HL-60/S4 (cell line): ENCODE data around the gene PLPP7.

Experiments used
- in situ Hi-C: fragments of 300-500 bp; cut with MboI; formaldehyde crosslinking; loops from 2 replicates; pipeline ENCODE4 v1.14.3; 2022; ENCODE audit warnings: low sequenced_read_pairs

PLPP7 gene

GRCh38 chr9:131302244-131303075 is 12.9 kb downstream of the PLPP7 start:
- in situ Hi-C loops, result no loop called here

DNA sequence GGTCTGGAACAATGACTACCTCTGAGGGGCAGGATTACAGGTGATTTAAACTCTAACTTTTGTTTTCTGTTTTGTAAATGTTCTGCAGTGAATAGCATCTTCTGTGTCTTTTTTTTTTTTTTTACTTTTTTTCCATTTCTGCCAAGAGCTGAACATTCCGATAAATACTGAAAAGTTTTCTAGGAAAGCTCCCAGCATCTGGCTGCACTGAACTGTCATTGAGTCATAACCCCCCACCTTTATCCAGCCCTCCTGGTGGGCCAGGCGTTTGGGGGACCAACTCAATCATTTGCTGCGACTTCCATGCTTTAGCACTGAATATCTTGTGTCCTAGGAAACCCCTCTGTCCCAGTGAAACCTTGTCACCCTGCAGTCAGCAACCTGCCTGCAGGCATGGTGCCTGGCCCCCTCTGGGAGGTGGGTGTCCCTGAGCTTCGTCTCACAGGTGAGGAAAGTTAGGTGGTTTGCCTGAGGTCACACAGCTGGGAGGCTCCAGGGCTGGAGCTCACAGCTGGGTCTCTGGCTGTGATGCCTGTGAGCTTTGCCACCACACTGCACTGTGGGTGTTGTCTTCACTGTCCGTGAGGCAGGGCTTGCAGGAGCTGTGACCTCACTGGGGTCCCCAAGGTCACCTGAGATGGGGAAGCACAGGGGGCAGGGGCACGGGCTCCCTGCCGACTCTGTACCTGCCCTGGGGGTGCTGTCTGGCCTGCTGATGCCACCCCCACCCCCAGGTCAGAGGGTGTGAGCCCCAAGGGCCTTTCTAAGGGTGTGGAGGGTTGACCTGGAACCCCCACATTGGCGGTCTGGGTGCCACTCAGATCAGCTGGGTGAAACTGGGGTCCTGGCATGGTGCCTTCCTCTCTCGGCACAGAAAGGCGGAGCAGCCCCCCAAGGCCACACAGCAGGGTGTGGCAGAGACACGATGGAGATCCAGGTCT is 14.1 kb downstream of the PLPP7 start:
- in situ Hi-C loops, result no loop called here

DNA sequence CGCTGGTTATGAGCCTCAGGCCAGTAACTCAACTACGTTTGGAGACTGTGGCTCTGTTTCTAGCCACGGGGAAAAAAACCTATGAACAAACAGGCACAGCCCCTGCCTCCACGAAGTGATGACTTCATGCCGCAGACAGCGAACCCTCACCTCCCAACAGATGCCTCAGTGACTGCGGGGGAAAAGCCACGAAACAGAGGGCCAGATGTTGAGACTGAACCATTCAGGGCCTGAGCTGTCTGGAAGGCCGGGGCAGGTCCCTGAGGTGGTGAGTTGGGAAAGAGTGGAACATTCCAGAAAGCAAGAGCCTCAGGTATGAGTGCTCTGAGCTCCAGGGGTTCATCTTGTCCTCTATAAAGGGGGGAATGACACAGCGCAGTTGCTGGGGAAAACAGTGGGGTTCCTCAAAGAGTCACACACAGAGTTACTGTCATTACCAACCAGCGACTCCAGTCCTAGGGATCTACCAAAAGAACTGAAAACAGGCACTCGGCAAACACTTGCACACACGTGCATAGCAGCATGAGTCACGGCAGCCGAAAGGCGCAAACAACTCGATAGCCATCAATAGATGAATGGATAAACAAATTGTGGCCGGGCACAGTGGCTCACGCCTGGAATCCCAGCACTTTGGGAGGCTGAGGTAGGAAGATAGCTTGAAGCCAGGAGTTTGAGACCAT is 15.3 kb downstream of the PLPP7 start:
- in situ Hi-C loops, result no loop called here

- in situ Hi-C loops, result no loop called here
Measured at GRCh38 chr9:131306397-131307004, 17.0 kb downstream of the PLPP7 start.

- in situ Hi-C loops, result no loop called here
Measured at GRCh38 chr9:131307974-131308373, 18.5 kb downstream of the PLPP7 start.

- in situ Hi-C loops, result no loop called here
Measured at GRCh38 chr9:131308452-131308851, 18.9 kb downstream of the PLPP7 start.

- in situ Hi-C loops, result no loop called here
Measured at GRCh38 chr9:131308906-131309529, 19.5 kb downstream of the PLPP7 start.

DNA sequence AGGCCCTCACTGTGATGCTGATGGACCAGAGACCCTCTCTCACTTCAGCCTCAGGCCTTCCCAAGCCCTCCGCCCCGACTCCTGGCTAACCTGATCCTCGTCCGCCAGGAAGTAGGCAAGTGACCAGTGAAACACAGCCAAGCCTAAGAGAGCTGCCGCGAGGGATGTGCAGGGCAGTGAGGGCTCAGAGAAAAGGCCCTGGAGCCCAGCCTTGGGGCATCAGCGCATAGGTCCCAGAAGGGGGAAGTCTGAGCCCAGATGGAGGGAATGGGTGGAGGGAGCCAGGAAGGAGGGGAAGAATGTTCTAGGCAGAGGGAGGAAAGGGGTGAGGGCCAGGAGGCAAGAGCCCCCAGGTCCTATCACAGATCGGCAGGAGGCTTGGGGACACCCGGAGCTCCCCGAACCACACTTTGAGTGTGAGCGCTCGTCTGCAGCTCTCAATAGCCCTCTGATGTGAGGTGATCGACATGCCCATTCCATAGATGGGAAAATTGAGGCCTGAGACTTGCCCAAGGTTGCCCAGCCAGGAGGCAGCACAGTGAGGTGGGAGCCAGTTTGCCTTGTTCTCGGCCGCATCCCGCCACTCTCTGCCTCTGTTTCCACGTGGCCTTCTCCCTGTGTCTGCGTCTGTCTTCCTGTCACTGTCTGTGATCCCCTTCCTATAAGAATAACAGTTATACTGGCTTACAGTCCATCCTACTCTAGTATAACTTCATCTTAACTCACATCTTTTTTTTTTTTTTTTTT is 20.2 kb downstream of the PLPP7 start:
- in situ Hi-C loops, result no loop called here

- in situ Hi-C loops, result no loop called here
Measured at GRCh38 chr9:131310833-131311554, 21.5 kb downstream of the PLPP7 start.

DNA sequence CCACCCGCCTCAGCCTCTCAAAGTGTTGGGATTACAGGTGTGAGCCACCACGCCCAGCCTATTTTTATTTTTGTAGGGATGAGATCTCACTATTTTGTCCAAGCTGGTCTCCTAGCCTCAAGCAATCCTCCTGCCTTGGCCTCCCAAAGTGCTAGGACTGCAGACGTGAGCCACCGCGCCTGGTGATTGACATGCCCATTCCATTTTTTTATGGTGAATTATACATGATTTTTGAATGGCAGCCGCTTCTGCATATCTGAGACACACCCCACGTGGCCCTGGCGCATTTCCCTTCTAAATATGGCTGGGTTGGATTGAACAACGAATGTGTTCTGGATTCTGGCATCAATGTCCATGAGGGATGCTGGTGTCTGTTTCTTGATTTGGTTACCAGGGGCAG is 22.7 kb downstream of the PLPP7 start:
- in situ Hi-C loops, result no loop called here

DNA sequence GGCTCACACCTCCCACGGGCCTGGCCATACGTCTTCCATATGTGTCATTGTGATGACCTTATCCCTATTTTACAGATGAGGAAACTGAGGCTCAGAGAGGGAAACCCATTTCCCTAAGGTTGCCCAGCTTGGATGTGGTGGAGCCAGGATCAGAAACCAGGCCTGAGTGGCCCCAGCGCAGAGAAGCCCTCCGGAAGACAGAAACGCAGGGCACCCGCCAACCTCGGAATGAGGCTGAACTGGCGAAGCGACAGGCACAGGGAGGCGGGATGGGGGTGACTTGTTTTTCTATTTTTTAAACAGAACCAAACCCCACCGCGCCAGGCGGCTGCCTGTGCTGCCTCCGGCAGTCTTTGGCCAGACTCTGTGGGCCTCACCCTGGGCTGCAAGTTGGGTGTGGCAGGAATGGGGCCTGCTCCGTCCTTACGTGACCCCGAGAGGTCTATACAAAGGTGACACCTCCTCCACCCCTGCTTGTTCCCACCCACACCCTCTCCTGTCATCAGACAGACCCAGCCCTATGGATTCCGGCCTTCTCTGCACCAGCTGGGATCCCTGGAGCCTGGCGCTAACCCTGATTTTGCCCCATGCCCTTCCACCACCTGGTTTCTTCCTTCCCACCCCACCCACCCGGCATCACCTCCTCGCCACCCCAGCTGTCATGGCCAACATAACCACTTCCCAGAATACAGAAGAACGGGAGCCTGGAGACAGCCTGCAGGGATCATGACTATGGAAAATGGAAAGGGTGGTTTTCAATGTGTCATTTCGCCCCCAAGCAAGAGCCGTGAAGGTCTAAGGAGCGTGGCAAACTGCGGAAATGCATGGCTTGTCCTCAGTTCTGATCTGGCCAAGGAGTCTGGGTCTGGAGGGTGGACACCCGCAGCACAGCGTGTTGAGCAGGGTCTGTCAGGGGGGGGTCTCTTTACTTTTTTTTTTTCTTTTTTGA is 23.6 kb downstream of the PLPP7 start:
- in situ Hi-C loops, result no loop called here

DNA sequence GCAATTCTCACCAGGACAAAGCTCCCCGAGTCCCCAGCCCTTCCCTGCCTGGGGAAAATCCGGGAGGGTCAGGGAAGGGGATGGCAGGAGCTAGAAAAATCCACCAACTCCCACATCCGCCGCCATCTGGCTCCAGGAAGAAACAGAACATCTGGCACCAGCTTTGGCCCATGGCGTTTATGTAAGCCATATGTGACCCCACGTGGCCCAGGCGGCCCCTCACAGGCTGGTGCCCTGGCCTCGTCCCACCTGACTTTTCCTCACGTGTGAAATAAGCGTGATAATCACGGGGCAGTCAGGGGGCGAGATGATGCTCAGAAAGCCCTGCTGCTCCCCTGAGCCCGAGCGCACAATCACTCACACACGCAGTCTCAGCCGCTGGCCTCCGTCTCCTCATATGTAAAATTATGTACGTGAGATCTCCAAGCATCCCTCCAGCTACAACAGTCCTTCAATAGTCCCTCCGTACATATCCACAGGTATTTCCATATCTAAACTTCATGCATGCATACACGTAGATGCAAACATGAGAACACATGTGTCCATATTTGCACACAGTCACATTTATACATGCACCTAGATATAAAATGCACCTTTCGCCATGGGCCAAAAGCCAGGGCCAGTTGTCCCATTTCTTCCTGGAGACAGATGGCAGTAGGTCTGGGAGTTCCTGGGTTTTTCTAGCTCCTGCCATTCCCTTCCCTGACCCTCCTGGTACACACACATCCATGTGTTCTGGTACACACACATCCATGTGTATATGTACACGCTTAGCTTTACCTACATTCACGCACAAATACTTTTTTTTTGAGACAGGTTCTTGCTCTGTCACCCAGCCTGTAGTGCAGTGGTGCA is 28.9 kb downstream of the PLPP7 start:
- in situ Hi-C loops, result no loop called here

DNA sequence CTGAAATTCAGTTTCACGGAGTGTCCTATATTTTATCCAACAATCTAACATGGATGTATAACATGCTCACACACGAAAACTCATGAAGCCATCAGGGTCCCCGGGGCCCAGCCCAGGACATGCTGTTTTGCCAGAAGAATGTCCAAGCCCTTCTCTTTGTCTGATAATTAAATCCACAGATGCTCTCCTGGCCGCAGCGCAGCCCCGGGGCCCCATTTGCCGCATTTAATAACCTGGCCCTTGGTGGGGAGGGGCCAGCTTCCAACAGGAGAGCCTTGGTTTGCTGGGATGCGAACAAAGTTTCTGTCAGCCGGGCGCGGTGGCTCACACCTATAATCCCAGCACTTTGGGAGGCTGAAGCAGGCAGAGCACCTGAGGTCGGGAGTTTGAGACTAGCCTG is 30.0 kb downstream of the PLPP7 start:
- in situ Hi-C loops, result no loop called here

- in situ Hi-C loops, result no loop called here
Measured at GRCh38 chr9:131320031-131320685, 30.6 kb downstream of the PLPP7 start.

DNA sequence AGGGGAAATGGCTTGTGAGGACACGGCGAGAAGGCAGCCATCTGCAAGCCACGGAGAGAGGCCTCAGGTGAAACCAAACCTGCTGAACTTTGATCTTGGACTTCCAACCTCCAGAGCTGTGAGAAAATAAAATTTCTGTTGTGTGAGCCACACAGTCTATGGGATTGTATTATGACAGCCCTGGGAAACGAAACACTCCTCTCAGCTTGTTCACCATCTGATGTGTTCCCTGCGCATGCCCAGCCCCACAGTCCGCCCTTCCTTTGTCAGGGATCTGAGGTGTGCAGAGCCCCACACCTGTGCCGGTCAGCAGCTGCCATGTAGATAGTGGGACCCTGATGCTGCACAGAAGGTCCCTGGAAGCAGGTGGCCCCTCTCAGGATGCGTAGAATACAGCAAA is 34.1 kb downstream of the PLPP7 start:
- in situ Hi-C loops, result no loop called here
